ENCODE measurements around the gene SLC7A8.

DNA sequence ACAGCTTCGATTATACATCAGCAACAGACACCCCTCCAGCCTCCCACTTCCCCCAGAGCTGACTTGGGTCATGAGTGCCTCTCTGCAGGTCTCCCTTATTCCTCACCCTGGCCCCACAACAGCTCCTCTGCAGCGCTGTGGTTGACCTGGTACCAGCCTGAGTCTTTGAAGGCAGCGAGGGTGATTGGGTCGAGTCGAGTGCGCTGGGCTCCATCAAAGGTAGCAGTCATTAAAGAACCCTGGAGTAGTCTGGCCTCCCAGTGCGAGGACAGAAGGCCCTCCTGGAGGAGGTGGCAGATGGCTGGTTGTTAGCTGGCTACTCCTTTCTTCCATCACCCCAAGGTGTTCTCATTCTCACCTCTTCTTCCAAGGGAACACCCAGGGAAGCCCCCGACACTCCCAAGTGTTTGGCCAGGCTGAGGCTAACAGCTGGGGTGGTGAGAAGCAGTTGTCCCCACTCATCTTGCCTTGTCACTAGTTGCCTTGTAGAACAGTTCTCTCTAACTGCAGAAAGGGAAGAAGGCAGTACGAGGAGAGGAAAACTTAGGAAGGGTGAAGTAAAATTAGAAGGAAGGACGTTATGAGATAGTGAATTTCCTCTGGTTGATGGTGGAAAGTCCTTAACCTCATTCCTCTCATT is 81.4 kb downstream of the SLC7A8 start:
- no peak for TF ChIP-seq SIN3A (IDR thresholded peaks at IDR 0.05; ENCODE audit: low read depth, low read length)
- TF ChIP-seq MTA3 (IDR thresholded peaks at IDR 0.05; ENCODE audit: borderline replicate concordance, low read length) = no peak
- TF ChIP-seq CREM (IDR thresholded peaks at IDR 0.05; ENCODE audit: low read depth) = no peak
- no peak for TF ChIP-seq CEBPB (IDR thresholded peaks at IDR 0.05; ENCODE audit: borderline replicate concordance in 1 of 2, low read depth in 2 of 2, low read length in 2 of 2)
- TF ChIP-seq SP1 (IDR thresholded peaks at IDR 0.05; ENCODE audit: low read depth, low read length) = no peak
- TF ChIP-seq, protein P1, sequence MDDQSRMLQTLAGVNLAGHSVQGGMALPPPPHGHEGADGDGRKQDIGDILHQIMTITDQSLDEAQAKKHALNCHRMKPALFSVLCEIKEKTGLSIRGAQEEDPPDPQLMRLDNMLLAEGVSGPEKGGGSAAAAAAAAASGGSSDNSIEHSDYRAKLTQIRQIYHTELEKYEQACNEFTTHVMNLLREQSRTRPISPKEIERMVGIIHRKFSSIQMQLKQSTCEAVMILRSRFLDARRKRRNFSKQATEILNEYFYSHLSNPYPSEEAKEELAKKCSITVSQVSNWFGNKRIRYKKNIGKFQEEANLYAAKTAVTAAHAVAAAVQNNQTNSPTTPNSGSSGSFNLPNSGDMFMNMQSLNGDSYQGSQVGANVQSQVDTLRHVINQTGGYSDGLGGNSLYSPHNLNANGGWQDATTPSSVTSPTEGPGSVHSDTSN (IDR thresholded peaks at IDR 0.05; ENCODE audit: insufficient replicate concordance, low read depth, low read length) = no peak
- TF ChIP-seq TAF1 (IDR thresholded peaks at IDR 0.05; ENCODE audit: borderline replicate concordance, low read depth, low read length) = no peak
- TF ChIP-seq, protein P2, sequence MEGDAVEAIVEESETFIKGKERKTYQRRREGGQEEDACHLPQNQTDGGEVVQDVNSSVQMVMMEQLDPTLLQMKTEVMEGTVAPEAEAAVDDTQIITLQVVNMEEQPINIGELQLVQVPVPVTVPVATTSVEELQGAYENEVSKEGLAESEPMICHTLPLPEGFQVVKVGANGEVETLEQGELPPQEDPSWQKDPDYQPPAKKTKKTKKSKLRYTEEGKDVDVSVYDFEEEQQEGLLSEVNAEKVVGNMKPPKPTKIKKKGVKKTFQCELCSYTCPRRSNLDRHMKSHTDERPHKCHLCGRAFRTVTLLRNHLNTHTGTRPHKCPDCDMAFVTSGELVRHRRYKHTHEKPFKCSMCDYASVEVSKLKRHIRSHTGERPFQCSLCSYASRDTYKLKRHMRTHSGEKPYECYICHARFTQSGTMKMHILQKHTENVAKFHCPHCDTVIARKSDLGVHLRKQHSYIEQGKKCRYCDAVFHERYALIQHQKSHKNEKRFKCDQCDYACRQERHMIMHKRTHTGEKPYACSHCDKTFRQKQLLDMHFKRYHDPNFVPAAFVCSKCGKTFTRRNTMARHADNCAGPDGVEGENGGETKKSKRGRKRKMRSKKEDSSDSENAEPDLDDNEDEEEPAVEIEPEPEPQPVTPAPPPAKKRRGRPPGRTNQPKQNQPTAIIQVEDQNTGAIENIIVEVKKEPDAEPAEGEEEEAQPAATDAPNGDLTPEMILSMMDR (IDR thresholded peaks at IDR 0.05 in 2 of 3, conservative IDR thresholded peaks at IDR 0.05 in 1 of 3; ENCODE audit: control insufficient read depth in 2 of 3, extremely low read depth in 1 of 3, insufficient read depth in 1 of 3, low read depth in 3 of 3, low read length in 3 of 3) = no peak
- no peak for TF ChIP-seq TARDBP (IDR thresholded peaks at IDR 0.05; ENCODE audit: borderline replicate concordance)
- TF ChIP-seq POLR2A (IDR thresholded peaks at IDR 0.05; ENCODE audit: low read depth, low read length) = no peak
- TF ChIP-seq EP300 (IDR thresholded peaks at IDR 0.05; ENCODE audit: borderline replicate concordance in 1 of 2, control insufficient read depth in 1 of 2, low read depth in 2 of 2, low read length in 2 of 2) = no peak
- TF ChIP-seq, protein P3, sequence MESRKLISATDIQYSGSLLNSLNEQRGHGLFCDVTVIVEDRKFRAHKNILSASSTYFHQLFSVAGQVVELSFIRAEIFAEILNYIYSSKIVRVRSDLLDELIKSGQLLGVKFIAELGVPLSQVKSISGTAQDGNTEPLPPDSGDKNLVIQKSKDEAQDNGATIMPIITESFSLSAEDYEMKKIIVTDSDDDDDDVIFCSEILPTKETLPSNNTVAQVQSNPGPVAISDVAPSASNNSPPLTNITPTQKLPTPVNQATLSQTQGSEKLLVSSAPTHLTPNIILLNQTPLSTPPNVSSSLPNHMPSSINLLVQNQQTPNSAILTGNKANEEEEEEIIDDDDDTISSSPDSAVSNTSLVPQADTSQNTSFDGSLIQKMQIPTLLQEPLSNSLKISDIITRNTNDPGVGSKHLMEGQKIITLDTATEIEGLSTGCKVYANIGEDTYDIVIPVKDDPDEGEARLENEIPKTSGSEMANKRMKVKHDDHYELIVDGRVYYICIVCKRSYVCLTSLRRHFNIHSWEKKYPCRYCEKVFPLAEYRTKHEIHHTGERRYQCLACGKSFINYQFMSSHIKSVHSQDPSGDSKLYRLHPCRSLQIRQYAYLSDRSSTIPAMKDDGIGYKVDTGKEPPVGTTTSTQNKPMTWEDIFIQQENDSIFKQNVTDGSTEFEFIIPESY (IDR thresholded peaks at IDR 0.05) = no peak
- no peak for TF ChIP-seq EZH2 (IDR thresholded peaks at IDR 0.05; ENCODE audit: borderline replicate concordance, control insufficient read depth, low read depth, low read length)

All from GM12878 (cell line).